CD4-positive, alpha-beta T cell treated with Interleukin-12 subunit alpha and Interleukin-12 subunit beta, for 1 hour (primary cell): ENCODE measurements around the gene GIPC1.
"Not testable (repeated sequence)": the region's sequence is repeated elsewhere in the genome, so short reads cannot be mapped to it uniquely, and the experiment has no call there.

Source experiments
- DNase-seq: peaks from one replicate; pipeline ENCODE4 v3.0.0-alpha.2; 2020

Gene GIPC1

GRCh38 chr19:14517840-14518505 is 22.0 kb upstream of the GIPC1 start, which contains the start of gene DNAJB1:
TSS of gene DNAJB1 (minus strand) at chr19:14518397. CDS start at chr19:14518349, 48 bp downstream.
- DNase-seq: peak; percentile 80

DNA sequence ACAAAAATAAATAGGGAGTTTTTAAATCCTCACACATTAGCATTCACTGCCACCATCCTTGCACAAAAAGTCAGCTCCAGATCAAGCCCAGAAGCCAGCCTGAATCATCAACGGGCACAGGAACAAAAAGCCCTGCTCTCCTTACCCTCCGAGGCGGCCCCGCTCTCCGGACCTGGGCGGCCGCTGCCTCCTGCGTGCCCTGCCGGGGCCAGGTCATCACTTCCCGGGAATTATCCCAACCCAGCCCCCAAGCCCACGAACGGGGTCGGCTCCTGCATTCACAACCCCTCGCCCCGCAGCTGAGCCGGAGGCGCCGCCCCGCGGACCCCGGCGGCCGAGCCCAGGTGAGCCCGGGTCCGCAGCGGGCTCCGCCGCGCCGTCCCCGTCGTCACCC is 21.5 kb upstream of the GIPC1 start:
- DNase-seq: no peak

DNA sequence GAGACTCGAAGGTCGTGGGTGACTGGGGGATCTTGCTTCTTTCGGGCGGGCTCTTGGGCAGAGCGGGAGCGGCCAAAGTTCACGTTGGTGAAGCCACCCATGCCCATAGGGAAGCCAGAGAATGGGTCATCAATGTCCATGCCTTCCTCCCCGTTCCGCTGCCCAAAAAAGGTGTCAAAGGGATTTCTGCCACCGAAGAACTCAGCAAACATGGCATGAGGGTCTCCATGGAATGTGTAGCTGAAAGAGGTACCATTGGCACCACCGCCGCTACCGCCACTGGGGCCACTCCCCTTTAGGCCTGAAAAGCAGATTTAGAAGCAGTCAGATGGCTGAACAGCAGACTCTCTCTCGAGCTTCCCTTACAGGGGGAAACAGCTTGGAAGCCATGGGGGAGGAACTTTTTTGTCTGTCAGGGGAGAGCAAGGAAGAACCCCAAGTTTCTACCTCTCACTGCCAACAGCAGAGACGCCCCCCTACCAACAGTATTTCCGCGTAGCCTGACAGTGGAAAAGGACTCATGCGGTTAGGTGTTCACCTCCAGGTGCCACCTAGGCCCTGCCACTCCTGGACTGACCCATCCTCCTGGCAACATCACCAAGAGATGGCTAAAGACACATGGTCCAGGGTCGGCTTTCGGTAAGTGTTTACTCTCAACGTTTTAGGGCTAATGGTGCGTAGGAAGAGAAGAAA is 21.0 kb upstream of the GIPC1 start:
- DNase-seq: peak; percentile 45

DNA sequence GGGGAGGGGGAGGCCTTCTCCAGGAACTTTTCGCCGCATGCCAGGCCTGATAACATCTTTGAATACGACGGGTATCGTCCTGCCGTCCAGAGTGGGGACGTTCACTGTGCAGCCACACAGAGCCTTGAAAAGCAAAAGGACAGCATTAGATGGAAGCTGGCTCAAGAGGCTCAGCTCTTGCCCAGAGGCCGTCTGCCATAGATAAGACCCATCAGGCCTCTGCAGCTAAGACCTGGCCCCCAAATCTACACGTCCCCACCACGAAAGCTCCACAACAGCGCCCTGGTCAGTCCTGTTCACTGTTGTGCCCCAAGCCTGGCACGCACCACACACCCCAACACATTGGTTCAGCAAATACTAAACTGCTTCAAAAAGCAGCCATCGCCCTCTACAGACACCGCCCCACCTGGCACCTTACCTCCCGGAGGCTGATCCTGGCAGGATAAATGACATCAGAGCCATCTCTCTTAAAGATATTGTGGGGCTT is 20.2 kb upstream of the GIPC1 start:
- DNase-seq: peak; percentile 26

DNA sequence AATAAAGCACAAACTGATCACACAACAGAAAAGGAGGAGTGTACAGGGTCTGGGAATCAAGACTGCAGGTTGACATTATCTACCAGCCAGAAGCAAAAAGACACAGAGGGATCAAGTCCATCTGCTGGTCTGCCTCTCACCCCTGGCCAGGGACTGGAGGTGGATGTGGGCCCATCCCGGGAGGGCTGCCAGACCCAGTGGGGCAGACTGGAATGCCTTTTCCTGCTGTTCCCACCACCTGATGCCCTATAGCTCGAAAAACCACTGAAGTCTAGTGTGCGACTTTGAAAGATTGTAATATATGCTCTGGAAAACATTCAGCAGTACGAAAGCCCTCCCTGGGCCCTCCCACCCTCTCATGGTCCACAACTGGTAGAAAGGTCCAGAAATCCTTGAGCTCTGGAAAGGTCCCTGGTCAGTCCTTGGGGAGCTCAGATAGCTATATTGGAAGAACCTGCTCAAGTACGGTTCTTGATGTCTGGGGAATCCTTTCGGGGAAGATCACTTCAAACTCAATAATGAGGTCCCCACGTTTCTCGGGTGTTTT is 19.6 kb upstream of the GIPC1 start:
- peak; percentile 21 for DNase-seq

DNA sequence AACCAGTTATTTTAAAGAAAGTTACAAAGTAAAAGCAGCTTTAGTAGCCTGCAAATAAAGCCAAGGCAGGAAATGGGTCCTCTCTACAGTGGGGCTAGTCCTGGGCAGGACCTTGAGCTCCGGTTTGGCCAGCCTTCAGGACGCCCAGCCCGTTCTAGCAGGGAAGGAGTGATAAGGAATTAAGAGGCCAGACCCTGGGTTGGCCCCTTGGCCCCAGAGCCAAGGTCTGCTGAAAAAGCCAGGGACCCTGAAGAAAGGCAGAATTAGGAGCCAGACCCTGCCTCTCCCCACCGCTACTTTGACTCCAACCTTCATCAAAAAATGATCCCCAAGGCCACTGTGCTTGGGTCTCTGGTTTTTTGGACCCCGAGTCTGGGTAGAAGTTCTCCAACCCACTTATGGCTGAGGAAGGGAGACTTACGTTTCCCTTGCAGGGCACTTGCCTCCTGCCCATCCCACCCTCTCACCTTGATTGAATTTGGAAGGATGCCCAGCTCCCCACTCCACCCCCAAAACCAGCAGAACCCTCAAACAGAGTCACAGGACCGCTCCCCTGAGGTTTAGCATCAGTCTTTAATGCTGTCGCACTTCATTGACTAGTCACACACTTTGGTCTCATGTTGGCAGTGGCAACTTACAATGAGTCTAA is 18.4 kb upstream of the GIPC1 start:
- DNase-seq: peak; percentile 36

DNA sequence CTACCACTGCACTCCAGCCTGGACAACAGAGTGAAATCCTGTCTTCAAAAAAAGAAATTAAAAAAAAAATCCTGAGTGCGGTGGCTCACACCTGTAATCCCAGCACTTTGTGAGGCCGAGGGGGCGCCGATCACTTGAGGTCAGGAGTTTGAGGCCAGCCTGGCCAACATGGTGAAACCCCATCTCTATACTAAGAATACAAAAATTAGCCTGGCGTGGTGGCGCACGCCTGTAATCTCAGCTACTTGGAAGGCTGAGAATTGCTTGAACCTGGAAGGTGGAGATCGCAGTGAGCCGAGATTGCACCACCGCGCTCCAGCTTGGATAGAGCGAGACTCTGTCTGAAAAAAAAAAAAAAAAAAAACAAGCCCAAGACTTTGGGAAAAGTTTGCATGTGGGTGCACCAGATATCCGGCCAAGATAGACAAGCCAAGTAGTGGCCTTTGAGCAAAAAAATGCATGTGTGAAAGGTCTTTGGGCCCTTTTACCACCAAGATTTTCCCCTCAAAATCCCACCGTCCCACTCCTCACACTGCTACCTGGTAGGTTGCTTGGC is 16.6 kb upstream of the GIPC1 start:
- peak; percentile 45 for DNase-seq

- DNase-seq: no peak
Measured at GRCh38 chr19:14511229-14511593, 15.3 kb upstream of the GIPC1 start.

GRCh38 chr19:14510311-14511228 is 14.6 kb upstream of the GIPC1 start:
- peak; percentile 36 for DNase-seq

DNA sequence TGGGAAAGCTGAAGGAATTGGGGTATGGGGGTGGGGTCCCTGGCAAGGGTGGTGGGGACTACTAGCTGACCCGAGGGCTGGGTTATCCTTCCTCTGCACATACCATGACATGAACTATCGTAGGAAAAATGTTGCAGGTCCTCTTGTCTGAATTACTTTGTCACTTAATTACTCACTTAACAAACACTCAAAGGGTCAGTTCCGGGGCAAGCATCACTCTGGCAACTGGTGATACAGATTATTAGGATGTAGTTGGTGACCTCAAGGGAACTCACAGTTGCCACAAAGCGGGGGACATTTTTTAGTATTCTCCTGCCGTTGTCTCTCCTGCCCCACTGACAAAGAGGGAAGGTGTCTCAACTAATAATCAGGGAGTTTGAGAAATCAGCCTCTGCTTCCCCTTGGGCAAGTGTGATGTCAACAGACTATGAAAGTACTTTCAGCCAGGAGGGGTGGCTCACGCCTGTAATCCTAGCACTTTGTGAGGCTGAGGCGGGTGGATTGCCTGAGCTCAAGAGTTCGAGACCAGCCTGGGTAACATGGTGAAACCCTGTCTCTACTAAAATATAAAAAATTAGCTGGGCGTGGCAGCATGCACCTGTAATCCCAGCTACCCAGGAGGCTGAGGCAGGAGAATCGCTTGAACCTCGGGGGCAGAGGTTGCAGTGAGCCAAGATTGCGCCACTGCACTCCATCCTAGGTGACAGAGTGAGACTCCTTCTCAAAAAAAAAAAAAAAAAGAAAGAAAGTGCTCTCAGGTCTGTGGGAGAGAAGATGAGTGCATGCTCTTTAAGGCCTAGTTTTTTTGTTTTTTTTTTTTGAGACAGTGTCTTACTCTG is 12.0 kb upstream of the GIPC1 start:
- DNase-seq: no peak

DNA sequence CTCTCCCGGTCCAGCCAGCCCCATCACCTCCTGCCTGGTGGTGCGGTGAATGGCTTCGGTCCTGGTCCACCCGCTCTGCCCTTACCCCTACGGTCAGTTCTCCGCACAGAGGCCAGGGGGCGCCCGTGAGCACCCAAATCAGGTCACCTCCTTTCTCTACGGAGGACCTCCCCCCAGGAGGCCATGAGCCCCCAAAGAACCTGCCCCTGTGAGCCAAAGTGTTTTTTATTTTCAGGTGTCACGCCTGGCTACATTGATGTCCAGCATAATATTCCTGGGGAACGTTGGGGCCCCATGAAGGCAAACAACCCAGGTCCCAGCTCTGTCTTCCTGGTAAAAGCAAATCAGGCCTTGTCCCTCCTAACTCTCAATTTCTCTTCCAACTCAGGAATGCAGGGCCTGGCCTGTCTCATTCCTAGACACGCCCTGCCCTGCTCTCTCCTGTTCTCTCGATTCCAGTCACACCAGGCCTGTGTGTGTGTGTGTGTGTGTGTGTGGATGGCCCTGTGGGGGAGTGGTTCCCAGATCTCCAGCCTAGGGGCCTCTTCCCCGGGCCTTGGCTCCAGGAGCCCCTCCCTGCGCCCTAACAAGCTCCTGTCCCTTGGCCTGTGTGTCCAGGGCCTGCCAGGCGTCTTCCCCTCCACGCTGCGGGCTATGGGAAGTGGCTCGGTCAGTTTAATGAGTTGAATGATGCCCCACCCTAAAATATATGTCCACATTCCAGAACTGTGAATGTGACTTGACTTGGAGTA is 9.7 kb upstream of the GIPC1 start:
- peak; percentile 79 for DNase-seq

DNA sequence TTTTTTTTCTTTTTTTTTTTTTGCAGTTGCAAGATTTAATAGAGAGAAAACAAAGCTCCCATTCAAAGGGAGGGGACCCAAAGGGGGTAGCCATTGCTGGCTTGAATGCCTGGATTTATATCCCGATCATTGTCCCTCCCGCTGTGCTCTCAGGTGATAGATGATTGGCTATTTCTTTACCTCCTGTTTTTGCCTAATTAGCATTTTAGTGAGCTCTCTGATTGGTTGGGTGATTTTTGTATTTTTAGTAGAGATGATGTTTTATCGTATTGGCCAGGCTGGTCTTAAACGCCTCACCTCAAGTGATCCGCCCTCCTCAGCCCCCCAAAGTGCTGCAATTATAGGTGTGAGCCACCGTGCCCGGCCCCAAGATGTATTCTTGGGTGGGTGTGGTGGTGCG is 8.6 kb upstream of the GIPC1 start:
- DNase-seq: not testable (repeated sequence)

DNA sequence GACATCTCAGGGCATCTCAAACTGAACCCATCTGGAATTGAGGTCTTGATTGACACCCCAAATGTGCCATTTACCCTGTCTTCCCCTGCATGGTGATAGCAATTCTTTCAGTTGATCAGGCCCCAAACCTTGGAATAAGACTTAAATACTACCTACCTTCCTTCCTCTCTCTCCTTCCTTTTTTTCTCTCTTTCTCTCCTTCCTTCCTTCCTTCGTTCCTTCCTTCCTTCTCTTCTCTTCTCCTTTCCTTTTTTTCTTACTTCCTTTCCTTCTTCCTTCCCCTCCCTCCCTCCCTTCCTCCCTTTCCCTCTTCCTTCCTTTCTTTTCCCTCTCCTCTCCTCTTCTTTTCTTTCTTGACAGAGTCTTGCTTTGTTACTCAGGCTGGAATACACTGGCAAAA is 7.4 kb upstream of the GIPC1 start:
- DNase-seq: no peak

GRCh38 chr19:14502334-14503092 is 6.6 kb upstream of the GIPC1 start:
- no peak for DNase-seq

GRCh38 chr19:14497228-14497921 is 1.4 kb upstream of the GIPC1 start:
- DNase-seq: no peak

DNA sequence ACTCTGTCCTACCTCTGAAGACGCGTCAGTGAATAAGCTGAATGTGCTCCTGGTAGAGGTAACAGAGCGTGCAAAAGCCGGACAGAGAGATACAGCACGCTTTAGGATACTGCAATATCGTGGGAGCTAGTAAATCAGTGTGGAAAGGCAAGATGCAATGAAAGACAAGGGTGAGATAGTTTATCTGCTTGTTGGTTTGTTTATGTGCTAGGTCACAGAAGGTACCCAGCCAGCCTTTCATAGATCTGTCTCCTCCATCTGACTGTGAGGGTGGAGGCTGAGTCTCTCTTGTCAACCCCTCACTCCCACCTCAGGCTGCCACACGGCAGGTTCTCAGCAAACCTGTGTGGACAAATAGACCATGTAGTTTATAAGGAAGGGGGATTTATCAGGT is 904 bp upstream of the GIPC1 start:
- DNase-seq: no peak

GRCh38 chr19:14495672-14496028 is 277 bp downstream of the GIPC1 start:
- DNase-seq: no peak

DNA sequence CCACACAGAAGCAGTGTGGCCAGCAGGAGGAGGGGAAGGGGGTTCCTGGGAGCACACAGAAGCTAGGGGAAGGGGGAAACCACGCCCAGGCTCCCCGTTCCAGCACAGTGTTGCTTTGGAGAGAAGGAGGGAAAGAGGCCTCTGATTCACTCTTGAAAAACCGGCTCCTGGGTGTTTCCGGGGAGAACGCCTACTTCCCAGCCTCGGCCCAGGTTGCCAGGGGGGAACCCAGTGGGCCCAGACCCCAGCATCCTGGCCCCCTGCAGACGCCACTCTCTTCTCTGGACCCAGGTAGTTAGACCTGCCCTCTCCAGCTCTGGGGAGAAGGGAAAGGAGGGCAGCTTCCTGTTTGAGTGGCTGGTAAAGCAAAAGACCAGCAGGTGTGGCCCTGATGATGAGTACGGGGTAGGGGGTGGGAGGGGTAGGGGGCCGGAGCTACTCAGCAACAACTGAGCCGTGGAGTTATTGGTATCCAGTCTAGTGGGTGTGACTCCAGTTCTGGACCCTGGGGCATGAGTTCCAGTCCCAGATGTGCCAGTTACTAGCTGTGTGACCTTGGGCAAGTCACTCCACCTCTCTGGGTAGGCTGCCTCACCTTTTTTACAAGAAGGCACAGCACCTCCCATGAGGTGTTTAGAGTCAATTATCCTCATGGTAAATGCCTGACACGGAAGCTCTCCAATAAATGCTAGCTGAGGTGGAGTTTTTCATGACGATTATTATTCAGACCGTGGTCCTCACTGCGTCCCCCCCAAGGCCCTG is 836 bp downstream of the GIPC1 start:
- no peak for DNase-seq
